SK-N-MC (cell line): ENCODE results near the gene SLC5A11.

ENCODE experiments used
- EZH2 ChIP-seq: fragments of 200-600 bp; sonication (generic); IDR thresholded peaks from one replicate; pipeline ENCODE4 v1.6.1; 2017; ENCODE audit warnings: antibody characterized with exemption
- POLR2AphosphoS5 ChIP-seq: IDR thresholded peaks from 2 replicates; pipeline ENCODE4 v1.6.1; 2012; ENCODE audit warnings: mild to moderate bottlenecking, low read depth, low read length, borderline replicate concordance

DNA sequence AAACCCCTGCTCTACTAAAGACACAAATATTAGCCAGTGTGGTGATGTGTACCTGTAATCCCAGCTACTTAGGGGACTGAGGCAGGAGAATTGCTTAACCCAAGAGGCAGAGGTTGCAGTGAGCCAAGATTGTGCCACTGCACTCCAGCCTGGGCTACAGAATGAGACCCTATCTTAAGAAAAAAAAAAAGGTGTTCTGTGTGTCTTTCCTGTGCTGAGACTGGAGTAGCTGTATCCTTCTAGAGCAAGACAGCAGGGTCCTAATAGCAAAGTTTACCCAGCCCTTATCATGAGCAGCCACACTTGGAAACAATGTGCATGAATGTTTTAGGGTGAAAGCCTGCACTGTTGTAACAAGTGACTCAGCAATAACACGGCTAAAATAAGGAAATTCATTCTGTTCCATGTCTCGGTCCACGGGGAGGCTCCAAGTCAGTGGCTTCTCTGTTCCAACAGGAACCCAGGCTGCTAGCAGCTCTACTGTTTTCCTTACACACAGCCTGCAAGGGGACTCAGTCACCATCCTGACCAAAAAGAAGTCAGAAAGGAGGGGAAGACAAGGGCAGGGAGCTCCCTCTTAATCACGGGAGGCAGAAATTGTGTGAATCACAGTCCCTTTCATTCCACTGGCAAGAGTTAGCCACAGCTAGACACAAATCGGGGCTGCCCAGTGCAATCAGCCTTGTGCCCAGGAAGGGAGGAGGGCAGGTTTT is 7.1 kb upstream of the SLC5A11 start:
- TF ChIP-seq EZH2 (no peak), POLR2AphosphoS5 (no peak)
